Bronchial smooth muscle cell (primary cell): ENCODE data around the gene FOLR2. TPM values are rescaled to one million over a fixed set of nuclear protein-coding genes. Genes with fewer than 3 reads are reported as not detected.

ENCODE experiments used
- total RNA-seq: library from RNA; depleted of rRNA; stranded (reverse); fragments of >200 nt; gene quantifications from 2 replicates; pipeline ENCODE4 v1.2.1, GENCODE V29; 2014

Gene FOLR2
- total RNA-seq, result not detected in 2 replicates

GRCh38 chr11:72216638-72217037 is at the start of gene FOLR2:
TSS of gene FOLR2 (plus strand) at chr11:72216794. CDS start at chr11:72218585, 1,791 bp downstream.

GRCh38 chr11:72191961-72192381 is 24.6 kb upstream of the FOLR2 start, which contains the start of gene FOLR1:
TSS of gene FOLR1 (plus strand) at chr11:72192140. CDS start at chr11:72192174, 34 bp downstream.

GRCh38 chr11:72224564-72225410 is 8.2 kb downstream of the FOLR2 start, which contains the start of gene INPPL1:
TSS of gene INPPL1 (plus strand) at chr11:72224767. CDS start at chr11:72224985, 218 bp downstream.

GRCh38 chr11:72244060-72244360 is 27.4 kb downstream of the FOLR2 start, which contains the start of gene PHOX2A:
TSS of gene PHOX2A (minus strand) at chr11:72244176. CDS start at chr11:72244004, 172 bp downstream.

Other genes with a start within 250 kb of the FOLR2 start
- gene IL18BP, start 217.9 kb upstream of the FOLR2 start, total RNA-seq, result 1.3 and 2.0 TPM in 2 replicates
- 154 and 194 TPM in 2 replicates for gene NUMA1, start 136.3 kb upstream of the FOLR2 start, total RNA-seq
- 3.9 and 13.5 TPM in 2 replicates for gene LRRC51, start 135.9 kb upstream of the FOLR2 start, total RNA-seq
- 86.1 and 89.2 TPM in 2 replicates for gene LAMTOR1, start 113.5 kb upstream of the FOLR2 start, total RNA-seq
- not detected in 2 replicates for gene TOMT, start 110.9 kb upstream of the FOLR2 start, total RNA-seq
- 25.9 and 41.6 TPM in 2 replicates for gene ANAPC15, start 104.1 kb upstream of the FOLR2 start, total RNA-seq
- gene FOLR3, start 81.1 kb upstream of the FOLR2 start, total RNA-seq, result 0.34 and 1.4 TPM in 2 replicates
- not detected in 2 replicates for gene FOLR1, start 24.7 kb upstream of the FOLR2 start, total RNA-seq
- gene INPPL1, start 8.0 kb downstream of the FOLR2 start, total RNA-seq, result 44.8 and 49.0 TPM in 2 replicates
- not detected in 2 replicates for gene PHOX2A, start 27.4 kb downstream of the FOLR2 start, total RNA-seq
- gene CLPB, start 217.7 kb downstream of the FOLR2 start, total RNA-seq, result 24.0 and 33.7 TPM in 2 replicates